Measurements from ENCODE around the gene SERPINH1. TPM values are rescaled to one million over a fixed set of nuclear protein-coding genes. Genes with fewer than 3 reads are reported as not detected.

Gene SERPINH1
- total and polyA plus RNA-seq, 2 donors (not counting 1 experiment from before 2014, with no cell fraction given), result 3.0 to 5.7 TPM

DNA sequence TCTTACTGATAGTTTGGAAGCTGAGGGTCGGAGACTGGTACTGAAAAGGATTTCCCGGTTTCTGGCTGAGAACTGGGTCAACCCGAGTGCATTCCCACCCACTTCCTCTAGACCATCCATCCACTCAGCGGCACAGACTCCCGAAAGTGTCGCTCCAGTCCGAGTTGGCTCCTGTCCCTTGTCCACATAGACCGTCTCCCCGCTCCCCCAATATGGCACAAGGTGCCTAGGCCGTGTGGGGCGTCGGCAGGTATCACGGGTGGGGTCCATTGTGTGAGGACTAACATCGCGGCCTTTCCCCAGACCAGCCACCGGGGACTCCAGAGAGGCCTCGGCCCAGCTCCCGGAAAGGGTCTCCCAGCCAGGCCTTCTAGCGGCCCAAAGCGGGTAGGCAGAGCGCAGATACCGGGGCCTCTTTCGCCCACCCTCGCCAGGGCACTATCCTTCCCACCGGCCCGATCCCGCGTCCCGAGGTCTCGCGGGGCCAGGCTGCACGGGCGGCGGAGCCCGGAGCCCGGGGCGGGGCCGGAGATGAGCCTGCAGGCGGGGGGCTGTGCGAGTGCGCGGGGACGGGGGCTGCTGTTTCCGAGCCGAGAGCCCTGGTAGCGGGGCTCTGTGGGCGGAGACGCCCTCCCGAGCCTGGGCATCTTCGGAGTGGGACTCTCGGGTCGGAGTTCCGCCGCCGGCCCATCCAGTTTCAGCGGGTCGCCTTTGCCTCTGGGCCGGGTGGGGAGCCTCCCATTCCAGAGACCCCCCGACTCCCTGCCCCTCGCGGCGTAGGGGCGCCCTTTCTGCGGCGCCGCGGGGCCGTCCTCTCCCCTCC is 21.1 kb downstream of the SERPINH1 start:
- Mint-ChIP-seq H3K27me3 (no peaks in the 10 kb centered on the region), H3K27ac (peak overlapping the region; percentile 89), H3K4me1 (peaks cover 28% of the 10 kb centered on the region), H3K9me3 (ENCODE audit: insufficient read depth) (no peaks in the 10 kb centered on the region), H3K4me3 (peak overlapping the region; percentile 91)
- DNase-seq (peak; percentile 72), ATAC-seq (ENCODE audit: low read depth) (peak; percentile 80)
- 2% methylated on average over 68 of the region's 68 CpGs for WGBS (ENCODE audit: insufficient coverage)
- Histone ChIP-seq H3K79me2 (ENCODE audit: control insufficient read depth, insufficient read depth, low read length) (no peaks in the 10 kb centered on the region), H3K9me3 (ENCODE audit: control extremely low read depth in 1 of 3, control insufficient read depth in 2 of 3, insufficient read depth in 1 of 3, low read length in 2 of 3) (no peaks in the 10 kb centered on the region), H3K9ac (ENCODE audit: low read length) (peak overlapping the region; percentile 74), H3K4me3 (ENCODE audit: control extremely low read depth in 1 of 5, extremely low read depth in 1 of 5, insufficient read depth in 1 of 5, low read depth in 2 of 5, low read length in 4 of 5) (peak overlapping the region; percentile 27 to 69 (median 60)), H3K36me3 (replicated peaks in 1 of 2; ENCODE audit: control extremely low read depth in 1 of 2, control insufficient read depth in 1 of 2, extremely low read depth in 1 of 2, insufficient read depth in 2 of 2, low read length in 1 of 2) (no peaks in the 10 kb centered on the region), H3K27ac (ENCODE audit: low read length in 2 of 2) (peak overlapping the region; percentile 42 to 60), H3K4me2 (replicated peaks; ENCODE audit: low read depth, low read length, poor library complexity, severe bottlenecking) (peak overlapping the region; percentile 98), H2AFZ (ENCODE audit: insufficient read depth, low read depth, low read length, poor library complexity, severe bottlenecking) (peak overlapping the region; percentile 91), H4K20me1 (ENCODE audit: control insufficient read depth, insufficient read depth, low read length, poor library complexity, severe bottlenecking) (no peaks in the 10 kb centered on the region), H3K4me1 (ENCODE audit: control insufficient read depth in 2 of 2, insufficient read depth in 2 of 2, low read length in 2 of 2) (peaks cover 27 to 29% of the 10 kb centered on the region in 2 donors), H3K27me3 (replicated peaks in 1 of 4; ENCODE audit: control extremely low read depth in 1 of 4, control insufficient read depth in 3 of 4, insufficient read depth in 4 of 4, low read length in 3 of 4) (no peaks in the 10 kb centered on the region)
- ChIA-PET POLR2A (interaction anchor here (1.0 to 1.3 kb wide), 2 partner anchors 20 to 21 kb away, joined by 3 to 7 read pairs; partner anchors contain the start of gene SERPINH1), CTCF (no interaction called here)
- intact Hi-C loops (cut with micrococcal nuclease), result loop anchor here (1.0 to 5.0 kb wide), 2 partner anchors 21 to 109 kb away; partner anchors contain the start of gene SERPINH1
- TF ChIP-seq, protein P1, sequence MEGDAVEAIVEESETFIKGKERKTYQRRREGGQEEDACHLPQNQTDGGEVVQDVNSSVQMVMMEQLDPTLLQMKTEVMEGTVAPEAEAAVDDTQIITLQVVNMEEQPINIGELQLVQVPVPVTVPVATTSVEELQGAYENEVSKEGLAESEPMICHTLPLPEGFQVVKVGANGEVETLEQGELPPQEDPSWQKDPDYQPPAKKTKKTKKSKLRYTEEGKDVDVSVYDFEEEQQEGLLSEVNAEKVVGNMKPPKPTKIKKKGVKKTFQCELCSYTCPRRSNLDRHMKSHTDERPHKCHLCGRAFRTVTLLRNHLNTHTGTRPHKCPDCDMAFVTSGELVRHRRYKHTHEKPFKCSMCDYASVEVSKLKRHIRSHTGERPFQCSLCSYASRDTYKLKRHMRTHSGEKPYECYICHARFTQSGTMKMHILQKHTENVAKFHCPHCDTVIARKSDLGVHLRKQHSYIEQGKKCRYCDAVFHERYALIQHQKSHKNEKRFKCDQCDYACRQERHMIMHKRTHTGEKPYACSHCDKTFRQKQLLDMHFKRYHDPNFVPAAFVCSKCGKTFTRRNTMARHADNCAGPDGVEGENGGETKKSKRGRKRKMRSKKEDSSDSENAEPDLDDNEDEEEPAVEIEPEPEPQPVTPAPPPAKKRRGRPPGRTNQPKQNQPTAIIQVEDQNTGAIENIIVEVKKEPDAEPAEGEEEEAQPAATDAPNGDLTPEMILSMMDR (IDR thresholded peaks at IDR 0.05), result no peak
- no peak for TF ChIP-seq EZH2 (IDR thresholded peaks at IDR 0.05; ENCODE audit: borderline replicate concordance, insufficient read depth, low read depth, low read length, poor library complexity, severe bottlenecking)
